Measurements from ENCODE around the gene ATAD1. TPM values are rescaled to one million over a fixed set of nuclear protein-coding genes. Genes with fewer than 3 reads are reported as not detected.

The ATAD1 gene
- total RNA-seq, 2 experiments from 2014 or later, result 33.7 to 38.7 TPM

DNA sequence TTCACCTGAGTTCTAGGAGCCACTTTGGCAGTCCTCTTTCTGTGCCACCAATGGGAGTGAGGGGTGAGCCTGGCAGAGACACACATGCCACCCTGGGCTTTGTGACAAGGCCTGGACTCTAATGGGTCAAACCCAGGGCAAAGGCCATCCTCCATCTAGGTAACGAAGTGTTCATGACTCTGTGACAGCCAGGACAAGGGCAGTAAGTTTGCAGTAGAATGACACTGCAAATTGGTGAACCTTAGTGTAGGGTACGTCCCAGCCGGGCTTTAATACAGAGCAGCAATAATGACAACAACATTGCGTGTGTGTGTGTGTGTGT is 115.1 kb downstream of the ATAD1 start:
- intact Hi-C loops (cut with DNase I, micrococcal nuclease), result no loop called here
- H3K27ac ChIP-seq (ENCODE audit: low read depth in 1 of 2, low read length in 2 of 2), result no peak overlapping the region
- POLR2A ChIA-PET, result no interaction called here

GRCh38 chr10:87702260-87702972 is 115.6 kb downstream of the ATAD1 start:
- POLR2A ChIA-PET, result no interaction called here
- TF ChIP-seq, protein P1, sequence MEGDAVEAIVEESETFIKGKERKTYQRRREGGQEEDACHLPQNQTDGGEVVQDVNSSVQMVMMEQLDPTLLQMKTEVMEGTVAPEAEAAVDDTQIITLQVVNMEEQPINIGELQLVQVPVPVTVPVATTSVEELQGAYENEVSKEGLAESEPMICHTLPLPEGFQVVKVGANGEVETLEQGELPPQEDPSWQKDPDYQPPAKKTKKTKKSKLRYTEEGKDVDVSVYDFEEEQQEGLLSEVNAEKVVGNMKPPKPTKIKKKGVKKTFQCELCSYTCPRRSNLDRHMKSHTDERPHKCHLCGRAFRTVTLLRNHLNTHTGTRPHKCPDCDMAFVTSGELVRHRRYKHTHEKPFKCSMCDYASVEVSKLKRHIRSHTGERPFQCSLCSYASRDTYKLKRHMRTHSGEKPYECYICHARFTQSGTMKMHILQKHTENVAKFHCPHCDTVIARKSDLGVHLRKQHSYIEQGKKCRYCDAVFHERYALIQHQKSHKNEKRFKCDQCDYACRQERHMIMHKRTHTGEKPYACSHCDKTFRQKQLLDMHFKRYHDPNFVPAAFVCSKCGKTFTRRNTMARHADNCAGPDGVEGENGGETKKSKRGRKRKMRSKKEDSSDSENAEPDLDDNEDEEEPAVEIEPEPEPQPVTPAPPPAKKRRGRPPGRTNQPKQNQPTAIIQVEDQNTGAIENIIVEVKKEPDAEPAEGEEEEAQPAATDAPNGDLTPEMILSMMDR (IDR thresholded peaks at IDR 0.05), result no peak
- CTCF ChIA-PET, result no interaction called here

More for the DNA sequence above, 115.1 kb downstream of the ATAD1 start:
- Histone ChIP-seq H3K9me3 (ENCODE audit: control insufficient read depth in 1 of 2, insufficient read depth in 1 of 2, low read length in 2 of 2) (no peaks in the 10 kb centered on the region), H3K36me3 (ENCODE audit: insufficient read depth, low read length) (no peaks in the 10 kb centered on the region), H3K27me3 (ENCODE audit: control insufficient read depth in 1 of 2, insufficient read depth in 2 of 2, low read length in 2 of 2) (peaks cover 0 to 3% of the 10 kb centered on the region in 2 experiments), H3K4me3 (ENCODE audit: low read length) (no peak overlapping the region), H3K4me1 (ENCODE audit: insufficient read depth, low read length) (no peaks in the 10 kb centered on the region)
- H3K27ac Mint-ChIP-seq, result no peak overlapping the region
- H3K9me3 Mint-ChIP-seq, result no peaks in the 10 kb centered on the region
- H3K27me3 Mint-ChIP-seq, result peaks cover 6% of the 10 kb centered on the region
- CTCF ChIA-PET, result no interaction called here
- TF ChIP-seq, protein P1 (IDR thresholded peaks at IDR 0.05), result no peak
- DNase-seq (no peak), ATAC-seq (ENCODE audit: poor library complexity) (no peak)
- no peaks in the 10 kb centered on the region for H3K36me3 Mint-ChIP-seq (ENCODE audit: low read depth)
- H3K4me1 Mint-ChIP-seq (ENCODE audit: low read depth), result no peaks in the 10 kb centered on the region
- no peak overlapping the region for H3K4me3 Mint-ChIP-seq

More at GRCh38 chr10:87702260-87702972, 115.6 kb downstream of the ATAD1 start:
- H3K27ac Mint-ChIP-seq, result no peak overlapping the region
- peaks cover 0 to 3% of the 10 kb centered on the region in 2 experiments for H3K27me3 ChIP-seq (ENCODE audit: control insufficient read depth in 1 of 2, insufficient read depth in 2 of 2, low read length in 2 of 2)
- H3K27ac ChIP-seq (ENCODE audit: low read depth in 1 of 2, low read length in 2 of 2), result no peak overlapping the region
- no peak overlapping the region for H3K4me3 Mint-ChIP-seq
- H3K9me3 ChIP-seq (ENCODE audit: control insufficient read depth in 1 of 2, insufficient read depth in 1 of 2, low read length in 2 of 2), result no peaks in the 10 kb centered on the region
- H3K9me3 Mint-ChIP-seq, result no peaks in the 10 kb centered on the region
- no peaks in the 10 kb centered on the region for H3K4me1 ChIP-seq (ENCODE audit: insufficient read depth, low read length)
- DNase-seq (no peak), ATAC-seq (ENCODE audit: poor library complexity) (no peak)
- intact Hi-C loops (cut with DNase I, micrococcal nuclease), result no loop called here
- no peaks in the 10 kb centered on the region for H3K4me1 Mint-ChIP-seq (ENCODE audit: low read depth)
- H3K27me3 Mint-ChIP-seq, result peaks cover 6% of the 10 kb centered on the region
- no peak overlapping the region for H3K4me3 ChIP-seq (ENCODE audit: low read length)
- H3K36me3 ChIP-seq (ENCODE audit: insufficient read depth, low read length), result no peaks in the 10 kb centered on the region
- H3K36me3 Mint-ChIP-seq (ENCODE audit: low read depth), result no peaks in the 10 kb centered on the region

Other genes with a start within 250 kb of the ATAD1 start
- gene PAPSS2, start 158.3 kb downstream of the ATAD1 start, total RNA-seq, result not detected
- gene KLLN, start 45.3 kb upstream of the ATAD1 start, total RNA-seq, result under 1 TPM; 0.33 to 0.36 TPM
- gene PTEN, start 45.4 kb upstream of the ATAD1 start, total RNA-seq, result 10 to 100 TPM; 79.8 to 86.0 TPM

Measured in CD4-positive, alpha-beta T cell (primary cell).